HG02840 (cell line): ENCODE measurements around the gene CEP72.
"Not testable (repeated sequence)": the region's sequence is repeated elsewhere in the genome, so short reads cannot be mapped to it uniquely, and the experiment has no call there.

ENCODE experiments used
- ATAC-seq: cut with Tn5 transposase; IDR thresholded peaks from one replicate; pipeline ENCODE4 v1.9.1; 2021; ENCODE audit warnings: mild to moderate bottlenecking, moderate library complexity, moderate number of reproducible peaks; ENCODE audit not compliant: unreplicated experiment, low FRiP score

Gene CEP72

GRCh38 chr5:679166-679895 is 67.2 kb downstream of the CEP72 start:
- ATAC-seq: not testable (repeated sequence)

GRCh38 chr5:680118-680795 is 68.1 kb downstream of the CEP72 start:
- not testable (repeated sequence) for ATAC-seq

GRCh38 chr5:680836-681235 is 68.7 kb downstream of the CEP72 start:
- ATAC-seq: not testable (repeated sequence)

GRCh38 chr5:681317-682191 is 69.4 kb downstream of the CEP72 start:
- not testable (repeated sequence) for ATAC-seq

- not testable (repeated sequence) for ATAC-seq
These were observed 70.1 kb downstream of the CEP72 start for GRCh38 chr5:682216-682615.

DNA sequence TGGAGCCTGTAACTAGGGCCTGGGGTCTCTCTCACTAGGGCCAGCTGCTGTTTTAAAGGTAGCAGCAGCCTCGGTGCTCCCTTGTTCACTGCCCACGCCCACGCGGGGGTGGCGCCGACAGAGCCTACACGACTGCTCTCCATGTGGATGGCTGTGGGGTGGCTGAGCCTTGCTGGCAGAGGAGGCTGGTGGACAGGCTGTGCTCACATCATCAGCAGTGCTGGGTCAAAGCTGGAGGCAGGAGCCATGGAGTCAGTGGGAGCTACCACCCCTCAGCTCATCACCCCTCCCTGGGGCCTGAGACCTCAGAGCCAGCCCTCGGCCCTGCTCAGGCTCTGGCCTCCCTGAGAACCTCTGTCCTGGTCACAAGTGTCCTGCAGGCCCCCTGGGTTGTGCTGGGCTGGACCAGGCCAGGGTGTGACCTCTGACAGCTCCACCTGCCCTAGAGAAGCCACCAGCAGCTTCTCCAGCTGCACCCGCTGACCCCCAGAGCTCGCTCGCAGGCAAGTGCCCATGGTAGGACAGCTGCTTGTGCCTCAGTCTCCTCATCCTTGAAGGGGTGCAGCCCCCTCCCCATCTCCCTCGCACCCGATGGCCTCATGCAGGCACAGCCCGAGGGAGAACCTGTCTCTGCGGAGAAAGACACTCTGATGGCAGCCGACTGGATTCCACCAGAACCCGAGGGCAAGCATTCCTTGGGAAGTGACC is 70.7 kb downstream of the CEP72 start:
- not testable (repeated sequence) for ATAC-seq

- ATAC-seq: no peak
These were observed 71.7 kb downstream of the CEP72 start for GRCh38 chr5:683551-684481.

- no peak for ATAC-seq
These were observed 72.6 kb downstream of the CEP72 start for GRCh38 chr5:684751-685216.

- ATAC-seq: no peak
These were observed 73.4 kb downstream of the CEP72 start for GRCh38 chr5:685262-686171.

DNA sequence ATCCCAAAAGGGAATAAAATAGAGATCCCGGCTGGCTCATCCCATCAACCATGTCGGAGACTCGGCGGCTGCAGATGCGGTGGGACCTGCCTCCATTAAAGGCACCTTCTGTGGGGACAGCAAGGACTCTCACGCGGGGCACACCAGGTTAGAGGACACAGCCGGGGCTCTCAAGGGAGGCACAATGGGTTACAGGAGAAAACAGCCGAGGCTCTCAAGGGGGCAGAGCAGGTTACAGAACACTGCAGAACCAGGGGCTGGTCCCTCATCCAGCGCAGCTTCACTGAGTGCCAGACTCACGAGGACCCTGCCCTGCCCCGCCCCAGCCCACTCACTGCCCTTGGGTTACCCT is 74.0 kb downstream of the CEP72 start:
- ATAC-seq: not testable (repeated sequence)

- ATAC-seq: not testable (repeated sequence)
These were observed 74.8 kb downstream of the CEP72 start for GRCh38 chr5:686936-687335.

DNA sequence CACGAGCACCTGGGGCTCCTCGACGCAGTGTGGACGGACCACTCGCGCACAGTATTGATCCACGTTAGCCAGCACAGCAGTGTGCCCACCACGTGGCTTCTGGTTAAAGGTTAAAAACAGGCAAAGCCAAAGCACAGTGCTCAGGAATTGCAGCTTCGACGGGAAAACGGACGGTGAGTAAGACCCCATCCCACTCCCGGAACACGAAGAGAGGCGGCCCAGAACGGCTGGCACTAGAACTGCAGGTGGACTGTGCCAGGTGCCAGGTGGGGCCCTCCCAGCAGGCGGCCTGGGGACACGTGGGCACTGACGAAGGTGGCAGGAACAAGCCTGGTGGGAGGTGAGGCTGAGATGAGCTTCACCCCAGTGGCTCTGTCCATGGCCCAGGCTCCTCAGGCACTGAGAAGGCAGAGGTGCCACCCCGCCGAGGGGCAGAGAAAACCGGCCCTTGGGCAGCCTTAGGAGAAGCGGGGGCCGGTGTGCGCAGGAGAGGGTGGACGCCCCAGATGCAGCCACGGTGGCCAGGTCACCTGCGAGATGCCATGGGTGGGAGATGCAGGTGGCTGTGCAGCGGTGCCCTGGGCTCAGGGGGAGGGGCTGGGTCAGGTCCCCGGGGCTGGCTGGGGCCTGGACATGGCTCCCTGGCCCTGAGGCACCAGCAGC is 76.3 kb downstream of the CEP72 start:
- ATAC-seq: not testable (repeated sequence)

DNA sequence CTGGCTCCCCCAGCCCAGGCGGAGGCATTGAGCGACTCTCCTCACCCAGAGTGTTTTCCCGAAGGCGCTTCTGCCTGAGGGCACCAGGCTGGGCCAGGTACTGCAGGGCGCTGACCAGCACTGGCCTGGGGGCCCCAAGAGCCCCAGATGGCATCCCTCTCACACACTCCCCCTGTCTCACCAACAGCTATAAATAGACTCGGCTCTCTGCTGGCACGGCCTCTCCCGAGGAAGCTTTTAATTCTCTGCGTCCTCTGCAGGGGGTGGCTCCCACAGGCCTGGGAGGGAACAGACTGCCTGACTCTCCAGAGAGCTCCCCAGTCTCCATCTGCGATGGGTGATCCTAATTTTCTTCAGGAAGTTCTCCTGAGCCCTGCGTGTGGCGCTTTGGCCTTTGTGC is 78.2 kb downstream of the CEP72 start:
- not testable (repeated sequence) for ATAC-seq

DNA sequence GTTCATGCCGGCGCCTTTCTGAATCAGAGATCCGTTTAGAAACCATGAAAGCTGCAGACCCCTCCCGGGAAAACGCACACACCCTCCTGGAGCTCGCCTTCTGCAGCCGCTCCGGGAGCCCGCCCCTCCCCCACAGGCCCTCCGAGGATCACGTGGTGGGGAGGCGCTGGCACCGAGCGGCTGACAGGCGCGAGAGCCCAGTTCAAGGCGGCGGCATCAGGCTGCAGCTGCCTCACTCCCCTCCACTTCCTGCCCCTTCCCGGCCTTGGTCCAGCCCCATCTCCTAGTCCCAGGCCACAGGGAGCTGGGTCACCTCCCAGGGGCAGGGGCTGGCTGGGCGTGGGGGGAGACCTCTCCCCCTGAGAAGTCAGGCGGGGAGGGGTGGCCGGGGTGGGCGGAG is 78.9 kb downstream of the CEP72 start:
- not testable (repeated sequence) for ATAC-seq

GRCh38 chr5:691817-692528 is 79.8 kb downstream of the CEP72 start:
- no peak for ATAC-seq

GRCh38 chr5:692529-693041 is 80.4 kb downstream of the CEP72 start:
- ATAC-seq: not testable (repeated sequence)
